Cerebellar nuclear complex (tissue), 1 donor: ENCODE data around the gene C12orf76.
"Not testable (repeated sequence)": the region's sequence is repeated elsewhere in the genome, so short reads cannot be mapped to it uniquely, and the experiment has no call there.

ENCODE experiments used
- DNase-seq, 2 experiments: peaks; one replicate each; lab custom pipeline; 2025; lab: John Stamatoyannopoulos, UW

C12orf76 gene, protein sequence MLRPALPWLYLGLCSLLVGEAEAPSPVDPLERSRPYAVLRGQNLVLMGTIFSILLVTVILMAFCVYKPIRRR

DNA sequence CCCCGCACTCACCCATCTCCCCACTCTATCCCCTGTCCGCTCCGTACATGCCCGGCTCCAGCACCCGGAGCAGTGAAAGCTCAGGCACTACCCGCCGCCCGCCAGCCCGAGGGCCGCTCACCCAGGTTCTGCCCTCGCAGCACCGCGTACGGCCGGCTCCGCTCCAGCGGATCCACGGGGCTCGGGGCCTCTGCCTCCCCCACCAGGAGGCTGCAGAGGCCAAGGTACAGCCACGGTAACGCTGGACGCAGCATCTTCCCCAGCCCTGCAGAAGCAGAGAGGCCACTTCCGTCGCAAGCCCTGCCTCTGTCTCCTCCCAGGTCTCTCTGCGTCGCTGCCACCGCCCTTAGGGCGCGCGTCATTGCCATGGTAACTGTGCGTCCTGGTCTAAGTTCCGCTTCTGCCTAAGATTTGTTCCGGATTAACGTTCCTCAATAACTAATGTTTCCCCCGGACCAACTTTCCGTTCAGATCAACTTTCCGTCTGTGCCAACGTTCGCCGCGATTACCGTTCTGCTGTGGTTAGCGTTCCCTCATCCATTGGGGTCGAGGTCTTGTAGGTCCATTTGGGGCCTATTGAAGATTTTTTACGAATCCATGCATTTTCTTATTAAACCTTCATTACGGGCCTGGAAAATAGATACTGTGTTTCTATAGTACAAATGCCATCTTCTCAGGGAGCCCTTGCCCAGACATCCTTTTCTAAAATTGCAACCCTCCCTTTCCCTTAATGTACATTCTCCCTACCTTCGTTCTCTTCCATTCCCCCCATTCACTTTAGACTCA lies at the start of gene C12orf76:
TSS of gene C12orf76 (minus strand) at position 281 of the 786 bp plus-strand sequence. CDS start at position 254, 27 bp downstream.
- DNase-seq: peak; percentile 63 to 78

DNA sequence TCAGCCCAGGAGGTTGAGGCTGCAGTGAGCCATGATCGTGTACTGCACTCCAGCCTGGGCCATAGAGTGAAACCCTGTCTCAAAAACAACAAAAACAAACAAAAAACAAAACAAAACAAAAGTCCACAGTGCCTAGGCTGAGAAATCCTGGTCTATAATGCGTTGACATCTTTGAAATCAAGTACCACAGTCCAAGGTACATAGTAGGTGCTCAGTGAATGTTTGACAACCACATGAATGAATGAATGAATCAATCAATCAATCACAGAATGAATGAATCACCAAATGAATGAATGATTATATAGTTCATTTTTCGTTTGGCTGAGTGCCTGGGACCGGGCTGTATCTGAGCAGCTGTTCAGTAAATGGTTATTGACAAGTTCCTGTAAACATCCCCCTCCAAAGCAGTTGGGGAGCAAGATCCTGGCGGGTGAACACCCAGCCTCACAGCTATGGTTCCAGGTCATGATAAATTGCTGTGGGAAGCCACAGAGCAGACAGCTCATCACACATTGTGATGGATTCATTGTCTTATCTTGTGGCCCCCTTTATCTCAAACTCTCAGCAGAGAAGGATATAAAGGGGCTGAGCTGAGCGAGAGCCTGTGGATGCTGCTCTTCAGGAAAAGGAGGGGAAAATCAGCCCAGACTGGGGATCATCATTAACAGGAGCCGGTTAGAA lies 45.4 kb upstream of the C12orf76 start:
- DNase-seq: no peak

DNA sequence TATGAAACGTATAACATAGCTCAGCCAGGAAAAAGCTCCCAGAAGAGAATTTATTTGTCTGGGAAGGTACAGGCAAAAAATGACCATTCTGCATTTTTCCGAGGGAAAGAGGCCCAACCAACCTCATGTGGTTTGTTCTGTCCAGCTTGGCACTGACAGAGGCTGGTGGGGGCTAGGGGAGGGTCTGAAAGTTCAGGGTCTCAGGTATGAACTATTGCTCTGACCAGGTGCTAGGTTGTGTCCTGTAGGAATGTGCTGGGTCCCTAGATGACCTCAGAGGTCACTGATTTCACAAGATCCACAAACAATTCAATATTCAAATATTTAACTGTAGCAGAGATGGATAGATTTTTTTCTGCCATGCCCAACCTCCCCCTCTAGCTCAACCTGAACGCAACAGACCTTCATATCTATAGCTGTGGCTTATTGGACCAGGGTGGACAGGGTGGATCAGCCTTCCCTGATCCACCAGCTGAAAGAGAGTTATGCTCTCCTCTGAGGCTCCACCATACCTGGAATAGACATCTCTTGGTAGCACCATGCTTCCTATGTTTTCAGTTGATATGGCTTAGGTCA lies 42.9 kb upstream of the C12orf76 start:
- no peak for DNase-seq

DNA sequence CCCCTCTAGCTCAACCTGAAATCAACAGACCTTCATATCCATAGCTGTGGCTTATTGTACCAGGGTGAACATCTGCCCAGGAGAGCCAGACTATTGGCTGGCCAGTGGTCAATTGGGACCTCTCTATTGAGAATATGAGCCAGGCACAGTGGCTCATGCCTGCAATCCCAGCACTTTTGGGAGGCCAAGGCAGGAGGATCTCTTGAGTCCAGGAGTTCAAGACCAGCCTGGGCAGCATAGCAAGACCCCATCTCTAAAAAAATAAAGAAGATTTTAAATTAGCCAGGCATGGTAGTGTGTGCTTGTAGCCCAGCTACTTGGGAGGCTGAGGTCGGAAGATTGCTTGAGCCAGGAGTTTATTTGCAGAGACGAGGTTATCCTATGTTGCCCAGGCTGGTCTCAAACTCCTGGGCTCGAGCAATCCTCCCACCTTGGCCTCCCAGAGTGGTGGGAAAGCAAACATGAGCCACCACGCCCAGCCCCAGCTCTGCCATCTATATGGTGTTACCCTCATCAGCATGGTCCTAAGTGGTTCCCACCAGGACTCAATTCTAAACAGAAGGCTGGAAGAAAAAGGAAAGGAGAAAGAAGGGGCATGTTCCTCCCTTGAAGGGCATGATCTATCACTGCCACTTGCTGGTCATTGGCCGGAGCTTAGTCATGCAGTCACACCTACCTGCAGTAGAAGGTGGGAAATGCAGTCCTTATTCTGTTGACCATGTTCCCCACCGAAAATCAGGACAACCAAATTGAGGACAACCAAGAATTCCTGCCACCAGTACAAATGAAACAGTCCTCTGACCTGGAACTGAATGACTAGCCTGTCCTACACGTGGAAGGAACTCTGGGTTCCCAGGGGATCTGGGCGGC lies 42.2 kb upstream of the C12orf76 start:
- no peak for DNase-seq

DNA sequence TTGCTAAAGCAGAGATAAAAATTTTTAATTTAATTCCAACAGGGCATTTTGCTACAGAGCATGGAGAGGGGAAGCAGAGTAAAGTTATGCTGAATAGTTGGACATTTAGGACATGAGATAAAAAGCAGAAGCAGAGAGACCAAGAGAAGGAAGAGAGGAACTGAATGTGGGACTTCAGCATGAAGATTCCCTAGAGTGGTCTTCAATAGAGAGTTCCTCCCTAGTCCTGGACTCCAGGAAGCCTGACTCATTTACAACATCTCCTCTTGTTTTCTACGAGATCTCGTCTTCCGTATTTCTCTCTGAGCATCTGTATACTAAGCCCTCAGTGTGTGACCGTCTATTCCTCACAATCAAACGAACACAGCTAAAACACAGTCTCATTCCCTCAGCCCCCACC lies 40.6 kb upstream of the C12orf76 start:
- no peak for DNase-seq

DNA sequence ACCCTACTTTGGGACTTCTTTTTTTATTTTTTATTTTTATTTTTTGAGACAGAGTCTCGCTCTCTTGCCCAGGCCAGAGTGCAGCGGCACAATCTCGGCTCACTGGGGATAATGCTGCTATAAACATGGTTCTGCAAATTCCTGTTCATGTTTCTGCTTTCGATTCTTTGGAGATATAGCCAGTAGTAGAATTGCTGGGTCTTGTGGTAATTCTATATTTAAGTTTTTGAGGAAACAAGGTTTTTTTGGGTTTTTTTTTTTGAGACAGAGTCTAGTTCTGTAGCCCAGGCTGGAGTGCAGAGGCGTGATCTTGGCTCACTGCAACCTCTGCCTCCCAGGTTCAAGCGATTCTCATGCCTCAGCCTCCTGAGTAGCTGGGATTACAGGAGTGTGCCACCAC lies 39.9 kb upstream of the C12orf76 start:
- not testable (repeated sequence) for DNase-seq

DNA sequence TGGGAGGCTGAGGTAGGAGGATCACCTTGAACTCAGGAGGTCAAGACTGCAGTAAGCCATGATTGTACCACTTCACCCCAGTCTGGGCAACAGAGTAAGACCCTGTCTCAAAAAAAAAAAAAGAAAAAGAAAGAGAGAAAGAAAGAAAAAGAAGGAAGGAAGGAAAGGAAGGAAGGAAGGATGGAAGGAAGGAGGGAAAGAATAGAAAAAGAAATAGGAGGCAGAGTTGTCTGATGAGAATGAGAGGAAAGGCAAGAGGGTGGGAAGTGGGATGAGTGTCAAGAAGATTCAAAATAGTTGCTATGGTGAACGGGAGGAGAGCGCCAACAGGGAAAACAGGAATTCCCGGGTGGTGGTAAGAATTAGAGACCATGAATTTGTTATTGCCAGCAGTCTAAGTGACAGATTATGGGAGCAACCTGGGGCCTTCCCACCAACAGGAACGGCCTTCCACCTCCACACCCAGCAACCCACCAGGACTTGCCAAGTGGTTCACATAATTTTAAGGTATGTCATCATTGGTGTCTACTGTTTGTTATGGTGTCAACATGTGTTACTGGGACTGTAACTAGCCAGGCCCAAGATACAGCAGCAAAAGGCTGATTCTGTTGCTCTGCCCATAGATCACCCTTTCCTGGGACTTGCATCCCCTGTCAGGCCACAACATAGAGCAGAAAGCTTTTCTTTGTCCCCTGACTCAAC lies 36.1 kb upstream of the C12orf76 start:
- no peak for DNase-seq

DNA sequence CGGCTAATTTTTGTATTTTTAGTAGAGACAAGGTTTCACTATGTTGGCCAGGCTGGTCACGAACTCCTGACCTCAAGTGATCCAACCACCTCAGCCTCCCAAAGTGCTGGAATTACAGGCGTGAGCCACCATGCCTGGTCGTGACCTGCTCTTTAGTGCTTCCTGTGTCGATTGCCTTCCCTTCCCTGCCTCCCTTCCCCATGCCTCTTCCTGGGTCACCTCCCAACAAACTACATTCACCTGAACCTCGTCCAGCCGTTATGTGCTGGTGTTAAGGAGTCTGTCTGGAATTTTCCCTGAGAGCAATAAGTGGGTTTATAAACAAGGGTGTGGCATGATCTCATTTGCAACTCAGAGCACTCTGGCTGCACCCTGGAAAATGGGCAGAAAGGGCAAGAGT lies 32.1 kb upstream of the C12orf76 start:
- DNase-seq: no peak

DNA sequence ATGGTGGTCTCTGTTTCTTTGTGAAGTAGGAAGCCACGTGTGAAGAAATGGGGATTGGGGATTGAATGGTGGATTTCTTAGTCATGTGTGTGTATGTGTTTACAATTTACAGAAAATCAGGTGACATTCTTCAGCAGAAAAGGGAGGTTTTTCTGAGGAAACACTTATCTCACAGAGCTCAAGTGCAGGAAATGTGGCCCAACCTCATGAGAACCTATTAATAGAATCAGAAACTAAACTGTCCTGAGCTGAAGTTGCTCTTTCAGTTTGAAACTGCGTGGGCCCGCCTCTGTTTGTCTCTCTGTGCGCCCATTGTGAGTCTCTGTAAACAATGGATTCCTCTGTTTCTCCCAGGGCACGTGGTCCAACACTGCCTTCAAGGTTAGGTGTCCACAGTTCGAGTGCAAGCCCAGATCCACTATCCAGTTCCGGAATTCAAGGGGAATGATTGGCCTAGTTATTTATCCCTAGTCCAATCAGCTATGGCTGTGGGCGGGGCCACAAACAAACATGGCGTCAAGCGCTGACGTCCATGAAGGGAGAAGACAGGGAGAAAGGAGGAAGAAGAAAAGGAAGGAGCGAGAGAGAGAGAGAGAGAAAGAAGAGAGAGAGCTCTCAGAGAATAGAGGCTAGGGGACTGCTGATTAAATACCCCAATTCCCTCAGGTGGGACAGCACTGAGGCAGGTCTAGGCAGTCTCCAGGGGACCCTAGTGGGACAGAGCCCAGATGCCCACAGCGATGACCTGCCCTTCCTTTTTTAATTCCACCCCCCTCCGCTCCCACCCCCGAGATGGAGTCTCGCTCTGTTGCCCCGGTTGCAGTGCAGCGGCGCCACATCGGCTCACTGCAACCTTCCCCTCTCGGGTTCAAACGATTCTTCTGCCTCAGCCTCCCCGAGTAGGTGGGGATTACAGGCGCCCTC lies 31.4 kb upstream of the C12orf76 start:
- no peak for DNase-seq

DNA sequence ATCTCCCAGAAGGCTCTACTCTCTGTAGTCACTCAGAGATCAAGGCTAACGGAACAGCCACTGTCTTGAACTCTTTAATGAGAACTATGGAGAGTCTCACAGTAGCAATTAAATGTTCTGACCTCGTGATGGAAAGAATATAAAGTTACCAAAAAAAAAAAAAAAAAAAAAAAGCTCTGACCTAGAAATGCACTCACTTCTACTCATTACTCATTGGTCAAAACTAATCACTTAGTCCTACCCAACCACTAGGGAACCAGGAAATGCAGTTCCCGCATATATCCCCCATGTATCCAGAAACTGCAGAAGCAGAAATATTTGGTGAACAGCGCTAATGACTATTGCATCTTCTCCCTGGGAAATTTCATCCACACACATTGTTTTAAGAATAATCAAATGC lies 29.5 kb upstream of the C12orf76 start:
- no peak for DNase-seq

DNA sequence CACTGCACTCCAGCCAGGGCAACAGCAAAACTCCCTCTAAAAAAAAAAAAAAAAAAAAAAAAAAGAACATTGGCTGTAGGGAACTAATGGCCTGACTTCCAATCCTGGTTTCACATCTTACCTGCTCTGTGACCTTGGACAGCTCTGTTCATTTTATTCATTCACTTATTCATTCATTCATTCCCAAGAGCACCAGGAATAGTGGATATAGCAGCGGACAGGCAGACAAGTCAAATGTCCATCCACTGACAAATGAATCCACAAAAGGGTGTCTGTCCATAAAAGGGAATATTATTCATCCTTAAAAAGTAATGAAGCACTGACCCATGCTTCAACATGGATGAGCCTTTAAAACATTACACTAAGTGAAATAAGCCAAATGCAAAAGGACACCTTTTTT lies 27.6 kb upstream of the C12orf76 start:
- no peak for DNase-seq

DNA sequence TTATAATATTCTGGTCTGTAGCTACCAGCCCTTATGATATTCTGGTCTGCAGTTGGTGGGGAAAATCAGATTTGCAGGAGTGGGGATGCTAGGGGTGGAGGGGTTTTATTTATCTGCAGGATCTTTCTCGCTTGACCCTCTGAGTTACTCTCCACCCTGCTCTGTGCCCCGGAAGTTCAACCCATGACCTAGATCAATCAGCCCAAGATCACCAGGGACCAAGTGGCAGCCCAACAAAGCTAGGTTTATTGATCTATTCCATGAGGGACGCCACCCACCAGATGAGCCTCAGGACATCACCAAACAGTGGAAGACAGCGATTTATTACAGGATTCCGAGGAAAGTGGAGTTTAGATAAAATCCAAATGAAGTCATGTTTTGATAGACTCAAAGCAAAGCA lies 25.8 kb upstream of the C12orf76 start:
- DNase-seq: no peak

DNA sequence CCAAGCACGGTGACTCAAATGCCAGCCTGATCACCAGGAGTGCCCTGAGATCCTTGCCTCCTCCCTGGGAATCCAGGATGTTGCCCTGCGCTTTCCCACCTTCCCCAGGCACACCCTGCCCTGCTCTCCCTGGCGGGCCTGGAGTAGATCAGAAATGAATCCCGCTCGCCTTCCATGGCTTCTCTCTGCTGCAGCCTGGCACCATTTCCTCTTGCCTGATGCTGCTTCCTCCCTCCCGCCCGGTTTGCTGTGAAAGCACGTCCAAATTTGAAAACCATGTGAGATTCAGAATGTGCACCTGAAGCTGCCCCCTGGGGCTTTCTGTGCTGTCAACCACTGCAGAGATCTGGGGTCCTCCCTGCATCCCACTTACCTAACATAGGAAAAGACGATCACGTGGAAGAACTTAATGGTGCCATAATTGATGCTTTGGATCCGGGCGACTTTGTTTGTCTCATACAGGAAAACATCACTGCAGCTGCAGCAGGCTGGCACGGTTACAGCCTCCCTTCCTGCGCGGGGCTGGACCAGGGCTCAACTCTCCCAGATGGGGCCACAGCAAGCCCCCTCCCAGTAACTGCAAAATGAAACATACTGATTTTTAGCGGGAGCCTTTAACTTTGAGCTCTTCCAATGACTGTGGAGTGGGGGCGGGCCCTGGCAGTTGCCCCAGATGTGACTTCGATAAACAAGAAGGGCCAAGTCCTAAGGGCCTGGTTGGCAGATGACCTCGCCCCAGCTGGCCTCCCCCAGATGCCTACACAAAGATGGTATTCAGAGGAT lies 24.9 kb upstream of the C12orf76 start:
- peak in 1 of 2 experiments; percentile 11 for DNase-seq

DNA sequence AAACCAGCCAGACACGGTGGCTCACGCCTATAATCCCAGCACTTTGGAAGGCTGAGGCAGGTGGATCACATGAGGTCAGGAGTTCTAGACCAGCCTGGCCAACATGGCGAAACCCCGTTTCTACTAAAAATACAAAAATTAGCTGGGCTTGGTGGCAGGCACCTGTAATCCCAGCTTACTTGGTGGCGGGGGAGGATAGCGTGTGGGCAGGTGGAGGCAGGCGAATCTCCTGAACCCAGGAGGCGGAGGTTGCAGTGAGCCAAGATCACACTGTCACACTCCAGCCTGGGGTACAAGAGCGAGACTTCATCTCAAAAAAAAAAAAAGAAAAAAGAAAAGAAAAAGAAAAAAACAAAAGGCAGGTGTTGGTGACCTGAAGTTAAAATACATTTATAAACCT lies 24.3 kb upstream of the C12orf76 start:
- DNase-seq: not testable (repeated sequence)

DNA sequence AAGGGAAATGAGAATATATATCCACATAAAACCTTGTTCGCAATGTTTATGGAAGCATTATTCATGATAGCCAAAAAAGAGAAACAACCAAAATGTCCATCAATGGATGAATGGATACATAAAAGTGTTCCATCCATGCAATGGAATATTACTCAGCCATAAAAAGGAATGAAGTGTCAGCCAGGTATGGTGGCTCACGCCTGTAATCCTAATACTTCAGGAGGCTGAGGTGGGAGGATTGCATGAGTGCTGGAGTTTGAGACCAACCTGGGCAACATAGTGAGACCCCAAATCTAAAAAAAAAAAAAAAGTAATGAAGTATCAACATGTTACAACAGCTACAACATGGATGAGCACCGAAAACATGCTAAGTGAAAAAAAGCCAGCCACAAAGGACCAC lies 23.6 kb upstream of the C12orf76 start:
- no peak for DNase-seq

DNA sequence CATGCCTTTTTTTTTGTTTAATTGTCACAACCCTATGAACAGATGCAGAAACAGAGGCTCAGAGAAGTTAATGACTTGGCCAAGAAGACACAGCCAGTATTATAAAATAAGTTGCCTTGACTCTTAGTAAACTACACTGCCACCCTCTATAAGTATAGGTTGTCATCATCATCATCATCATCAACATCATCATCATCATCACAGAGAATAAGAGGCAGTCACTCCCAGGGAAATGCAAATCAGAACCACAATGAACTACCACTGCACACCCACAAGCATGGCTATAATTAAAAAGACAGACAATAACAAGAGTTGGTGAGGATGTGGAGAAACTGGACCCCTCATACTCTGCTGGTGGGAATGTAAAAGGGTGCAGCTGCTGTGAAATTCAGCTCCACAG lies 23.2 kb upstream of the C12orf76 start:
- DNase-seq: no peak

DNA sequence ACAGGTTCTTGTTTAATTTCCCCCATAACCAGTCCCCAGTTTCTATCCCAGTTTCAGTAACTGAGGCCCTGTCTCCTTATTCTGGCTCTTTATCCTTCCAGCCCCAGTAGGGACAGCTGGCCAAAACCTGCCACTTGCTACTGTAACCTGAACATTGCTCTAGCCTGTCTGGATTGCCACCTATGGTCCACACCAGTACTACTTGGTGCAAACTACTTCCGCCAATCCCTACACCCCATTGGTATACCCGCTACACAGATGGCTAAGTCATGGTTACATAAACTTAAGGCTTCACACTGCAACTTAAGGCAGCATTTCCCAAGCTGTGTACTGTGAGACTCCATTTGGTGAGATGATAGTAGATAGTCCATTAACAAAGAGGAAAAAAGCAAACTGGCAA lies 20.3 kb upstream of the C12orf76 start:
- DNase-seq: no peak

DNA sequence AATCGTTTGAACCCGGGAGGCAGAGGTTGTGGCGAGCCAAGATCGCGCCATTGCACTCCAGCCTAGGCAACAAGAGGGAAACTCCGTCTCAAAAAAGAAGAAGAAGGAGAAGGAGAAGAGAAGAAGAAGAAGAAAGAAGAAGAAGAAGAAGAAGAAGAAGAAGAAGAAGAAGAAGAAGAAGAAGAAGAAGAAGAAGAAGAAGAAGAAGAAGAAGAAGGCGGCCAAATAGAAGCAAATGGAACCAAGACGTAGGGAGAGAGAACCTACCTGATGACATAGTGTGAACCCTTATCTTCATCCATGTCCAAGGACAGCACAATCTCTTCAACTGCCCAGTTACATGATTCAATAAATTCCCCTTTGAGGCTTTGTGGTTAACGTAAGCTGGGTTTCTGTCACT lies 19.8 kb upstream of the C12orf76 start:
- DNase-seq: not testable (repeated sequence)

DNA sequence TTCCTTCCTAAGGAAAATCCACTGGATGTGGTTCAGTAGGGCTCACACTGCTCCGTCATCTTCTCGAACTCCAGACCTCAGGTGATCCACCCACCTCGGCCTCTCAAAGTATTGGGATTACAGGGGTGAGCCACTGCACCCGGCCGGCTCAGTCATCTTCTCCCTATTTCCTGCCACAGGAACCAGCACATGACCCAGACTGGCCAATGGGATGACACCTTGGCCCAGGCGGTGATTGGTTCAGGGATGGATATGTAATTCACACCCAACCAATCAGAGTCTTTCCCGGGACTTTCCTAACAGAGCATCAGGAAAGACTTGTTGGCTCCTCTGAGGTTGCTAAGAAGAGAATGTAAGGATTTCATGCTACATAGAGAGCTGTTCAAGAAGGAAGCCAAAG lies 19.2 kb upstream of the C12orf76 start:
- no peak for DNase-seq

DNA sequence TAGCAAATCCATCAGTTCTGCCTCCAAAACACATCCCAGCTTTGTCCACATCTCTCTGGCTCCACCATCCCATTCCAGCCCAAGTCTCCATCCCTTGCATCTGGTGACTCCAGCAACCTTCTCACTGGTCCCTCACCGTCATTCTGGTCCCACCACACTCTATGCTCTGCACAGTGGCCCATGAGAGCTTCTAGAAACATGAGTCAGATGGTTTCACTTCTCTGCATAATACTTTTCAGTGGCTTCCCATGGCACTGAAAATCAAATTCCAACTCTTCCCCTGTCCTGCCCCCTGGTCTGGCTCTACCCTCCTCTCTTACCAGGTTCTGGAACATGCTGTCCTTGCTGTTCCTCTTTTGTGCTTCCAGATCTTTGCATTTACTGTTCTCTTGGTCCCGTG lies 17.2 kb upstream of the C12orf76 start:
- no peak for DNase-seq
